A549 (cell line): ENCODE data around the gene CSMD2. TPM values are rescaled to one million over a fixed set of nuclear protein-coding genes. Genes with fewer than 3 reads are reported as not detected.

ENCODE experiments used
- ATAC-seq, 2 experiments: fragments of 200-7000 bp in 1 of 2; fragments of >200 bp in 1 of 2; cut with Nextera tagmentation in 1 of 2; cut with Tn5 transposase in 1 of 2; 3 replicates each; pipeline versions ENCODE4 v1.8.0 to v1.9.1; 2018 to 2020; ENCODE audit warnings: mild to moderate bottlenecking in 1 of 2, moderate library complexity in 1 of 2
- CTCF ChIA-PET: fragments of 300-600 bp; sonication (Branson Sonifier 250); formaldehyde crosslinking; extraction: SDS; loops from one replicate; lab custom pipeline; 2021; ENCODE audit warnings: antibody characterized with exemption, inconsistent platforms; lab: Yijun Ruan, JAX
- POLR2A ChIA-PET: fragments of 350-600 bp; formaldehyde crosslinking; extraction: SDS; loops from one replicate; lab custom pipeline; 2021; ENCODE audit warnings: antibody characterized with exemption, inconsistent platforms; lab: Yijun Ruan, JAX
- DNase-seq, 2 experiments: peaks; one replicate each; pipeline versions ENCODE4 v3.0.0 to v3.0.0-alpha.2; 2011 to 2016; ENCODE audit warnings: low read depth in 1 of 2, low spot score in 1 of 2
- FAIRE-seq: peaks from 2 replicates; lab custom pipeline; 2011; peaks lifted over from hg19 to GRCh38; lab: Jason Lieb, UNC
- H3K27ac ChIP-seq, 2 experiments: fragments of >200 bp; sonication (Bioruptor Twin); formaldehyde crosslinking; 3 replicates each; pipeline ENCODE4 v1.5.1; 2016 to 2017
- H3K4me1 ChIP-seq: fragments of >200 bp; sonication (Bioruptor Twin); formaldehyde crosslinking; 3 replicates; pipeline ENCODE4 v1.6.1; 2016
- H3K4me2 ChIP-seq: fragments of >200 bp; sonication (Bioruptor Twin); formaldehyde crosslinking; 3 replicates; pipeline ENCODE4 v1.6.1; 2016
- H3K4me3 ChIP-seq: fragments of >200 bp; sonication (Bioruptor Twin); formaldehyde crosslinking; 3 replicates; pipeline ENCODE4 v1.5.1; 2016
- H3K9me3 ChIP-seq: fragments of >200 bp; sonication (Bioruptor Twin); formaldehyde crosslinking; 3 replicates; pipeline ENCODE4 v1.6.1; 2016
- CBX8 ChIP-seq: fragments of 200-600 bp; sonication (generic); IDR thresholded peaks from 2 replicates; pipeline ENCODE4 v1.6.1; 2016
- CEBPB ChIP-seq, 2 experiments: fragments of >200 bp in 1 of 2; sonication (Bioruptor Twin) in 1 of 2; formaldehyde crosslinking in 1 of 2; IDR thresholded peaks; 2 replicates each; pipeline ENCODE4 v1.6.1; 2012 to 2016
- CHD2 ChIP-seq: fragments of 150-350 bp; IDR thresholded peaks from 2 replicates; pipeline ENCODE4 v1.6.1; 2014; ENCODE audit warnings: low read length; ENCODE audit not compliant: partially characterized antibody
- CTCF ChIP-seq: fragments of >200 bp; sonication (Bioruptor Twin); formaldehyde crosslinking; IDR thresholded peaks from 3 replicates; pipeline ENCODE4 v1.5.1; 2016
- E2F6 ChIP-seq: IDR thresholded peaks from 2 replicates; pipeline ENCODE4 v1.6.1; 2012; ENCODE audit warnings: low read depth, borderline replicate concordance
- EHMT2 ChIP-seq: fragments of 200-600 bp; sonication (generic); IDR thresholded peaks from 2 replicates; pipeline ENCODE4 v1.6.1; 2016; ENCODE audit warnings: antibody characterized with exemption, low read depth, mild to moderate bottlenecking, moderate library complexity
- ELK1 ChIP-seq: fragments of 150-350 bp; IDR thresholded peaks from 2 replicates; pipeline ENCODE4 v1.6.1; 2014; ENCODE audit warnings: low read depth, mild to moderate bottlenecking, low read length
- FOSB ChIP-seq: fragments of 250-450 bp; sonication (Bioruptor Pico); IDR thresholded peaks from 2 replicates; pipeline ENCODE4 v1.5.0; 2020; ENCODE audit warnings: mild to moderate bottlenecking, moderate library complexity
- HOXB13 ChIP-seq: fragments of 250-450 bp; sonication (Bioruptor Pico); IDR thresholded peaks from 2 replicates; pipeline ENCODE4 v1.5.0; 2020; ENCODE audit warnings: low read depth, mild to moderate bottlenecking, moderate library complexity
- JUNB ChIP-seq: fragments of >200 bp; sonication (Bioruptor Twin); formaldehyde crosslinking; IDR thresholded peaks from 2 replicates; pipeline ENCODE4 v1.6.1; 2016
- MAX ChIP-seq: IDR thresholded peaks from 2 replicates; pipeline ENCODE4 v1.6.1; 2012
- NR3C1 ChIP-seq: fragments of >200 bp; sonication (Bioruptor Twin); formaldehyde crosslinking; IDR thresholded peaks from 3 replicates; pipeline ENCODE4 v1.6.1; 2017
- PHF8 ChIP-seq: fragments of 200-600 bp; sonication (generic); IDR thresholded peaks from 2 replicates; pipeline ENCODE4 v1.6.1; 2016; ENCODE audit warnings: low read depth, mild to moderate bottlenecking, antibody characterized with exemption, moderate library complexity, borderline replicate concordance
- POLR2AphosphoS2 ChIP-seq: conservative IDR thresholded peaks from 2 replicates; pipeline ENCODE4 v1.6.1; 2012; ENCODE audit warnings: low read length, improper control_type of control experiment, inconsistent platforms
- RARB ChIP-seq: fragments of 250-450 bp; sonication (Bioruptor Pico); IDR thresholded peaks from 2 replicates; pipeline ENCODE4 v1.8.0; 2021; ENCODE audit warnings: mild to moderate bottlenecking, moderate library complexity
- ZSCAN20 ChIP-seq: fragments of 250-450 bp; sonication (Bioruptor Pico); IDR thresholded peaks from 2 replicates; pipeline ENCODE4 v1.8.0; 2022; ENCODE audit warnings: mild to moderate bottlenecking, moderate library complexity
- WGBS: methylation state at CpG from one replicate; pipeline ENCODE4 v1.1.6; 2017; ENCODE audit errors: missing lambda C conversion rate; 5-methylcytosine and 5-hydroxymethylcytosine counted together
- polyA plus RNA-seq, 4 experiments: library from polyadenylated mRNA; depleted of rRNA in 3 of 4; stranded (reverse); fragments of >200 nt; fragmentation: RNase III in 1 of 4; extraction: RNeasy Plus Mini Kit Qiagen cat#74134 plus additional on column Dnase treatment in 1 of 4; gene quantifications; 2 replicates in 3 of 4; 3 replicates in 1 of 4; pipeline ENCODE4 v1.2.3, GENCODE V29; 2011 to 2017

CSMD2 gene
- polyA plus RNA-seq, 2 of the 4 experiments (the other 2 are of a cell fraction): not detected

GRCh38 chr1:34125721-34126380 lies 39.2 kb downstream of the CSMD2 start (continued):
- TF ChIP-seq CTCF: no peak
- TF ChIP-seq, all 56 proteins: peak for 0

- ChIA-PET CTCF (interaction anchor here (1.1 kb wide), 1 partner anchor 41 kb away, joined by 3 read pairs; no protein-coding TSS in a partner anchor), POLR2A (no interaction called here)
- no peak for DNase-seq
- no peak for FAIRE-seq
- Histone ChIP-seq H3K4me2 (no peak overlapping the region), H3K9me3 (no peaks in the 10 kb centered on the region), H3K4me3 (no peak overlapping the region), H3K4me1 (no peaks in the 10 kb centered on the region), H3K27ac (no peak overlapping the region)
- no peak for ATAC-seq
- TF ChIP-seq CHD2: no peak
- no peak for TF ChIP-seq MAX
- TF ChIP-seq POLR2AphosphoS2: no peak
- TF ChIP-seq JUNB: no peak
- no peak for TF ChIP-seq FOSB (CRISPR knock-in tag)
- TF ChIP-seq CEBPB (IDR thresholded peaks at IDR 0.05): no peak
- TF ChIP-seq EHMT2: no peak
- no peak for TF ChIP-seq ELK1
- no peak for TF ChIP-seq HOXB13 (CRISPR knock-in tag)
- no peak for TF ChIP-seq RARB (CRISPR knock-in tag)
- 15% methylated on average over 10 of the region's 10 CpGs for WGBS
Measured at GRCh38 chr1:34122080-34122932, 42.7 kb downstream of the CSMD2 start.

GRCh38 chr1:34115233-34115632 lies 49.8 kb downstream of the CSMD2 start:
- ChIA-PET CTCF (interaction anchor here (1.1 to 1.2 kb wide), 2 partner anchors 12 to 48 kb away, joined by 3 to 4 read pairs; no protein-coding TSS in a partner anchor), POLR2A (no interaction called here)
- Histone ChIP-seq H3K4me2 (no peak overlapping the region), H3K9me3 (no peaks in the 10 kb centered on the region), H3K27ac (no peak overlapping the region), H3K4me3 (no peak overlapping the region), H3K4me1 (no peaks in the 10 kb centered on the region)
- 50% methylated on average over 1 of the region's 1 CpG for WGBS
- ATAC-seq: no peak
- FAIRE-seq: no peak
- no peak for DNase-seq
- TF ChIP-seq E2F6 (no peak), ZSCAN20 (CRISPR knock-in tag) (no peak), NR3C1 (no peak), POLR2AphosphoS2 (no peak), CBX8 (no peak), PHF8 (no peak)
